WTC11 (cell line): ENCODE data around the gene COL20A1. TPM values are rescaled to one million over a fixed set of nuclear protein-coding genes. Genes with fewer than 3 reads are reported as not detected.

ENCODE experiments used
- ATAC-seq: fragments of 200-7000 bp; cut with Tn5 transposase; 2 replicates; pipeline ENCODE4 v1.10.0; 2021; ENCODE audit warnings: mild to moderate bottlenecking, moderate library complexity
- CTCF ChIA-PET: fragments of 300-600 bp; sonication (Branson Sonifier 250); formaldehyde crosslinking; loops from one replicate; lab custom pipeline; 2021; ENCODE audit warnings: antibody characterized with exemption; lab: Charles Lee
- POLR2A ChIA-PET: fragments of 350-600 bp; sonication (Branson Sonifier 250); formaldehyde crosslinking; loops from one replicate; lab custom pipeline; 2021; ENCODE audit warnings: antibody characterized with exemption; lab: Charles Lee
- DNase-seq: peaks from one replicate; pipeline ENCODE4 v3.0.0; 2021; ENCODE audit warnings: low spot score
- H3K27ac Mint-ChIP-seq: 2 replicates; pipeline ENCODE4 v1.8.0; 2021; ENCODE audit warnings: mixed read lengths
- H3K27me3 Mint-ChIP-seq: 2 replicates; pipeline ENCODE4 v1.8.0; 2021; ENCODE audit warnings: low read depth, mild to moderate bottlenecking, moderate library complexity, mixed read lengths
- H3K36me3 Mint-ChIP-seq: 2 replicates; pipeline ENCODE4 v1.8.0; 2021; ENCODE audit warnings: mixed read lengths
- H3K4me1 Mint-ChIP-seq: 2 replicates; pipeline ENCODE4 v1.8.0; 2022; ENCODE audit warnings: mixed read lengths
- H3K4me3 Mint-ChIP-seq: 2 replicates; pipeline ENCODE4 v1.8.0; 2021; ENCODE audit warnings: mild to moderate bottlenecking, moderate library complexity, mixed read lengths
- H3K9me3 Mint-ChIP-seq: 2 replicates; pipeline ENCODE4 v1.8.0; 2021; ENCODE audit warnings: mixed read lengths
- ARID4B ChIP-seq: sonication (generic); formaldehyde crosslinking; IDR thresholded peaks from 2 replicates; pipeline ENCODE4 v1.8.0; 2023; ENCODE audit warnings: missing genetic modification reagents, mild to moderate bottlenecking, borderline replicate concordance
- JAZF1 ChIP-seq: fragments of 250-450 bp; sonication (Bioruptor Pico); IDR thresholded peaks from 2 replicates; pipeline ENCODE4 v1.9.0; 2021; ENCODE audit warnings: moderate library complexity, mild to moderate bottlenecking, inconsistent platforms
- JUN ChIP-seq: sonication (generic); formaldehyde crosslinking; IDR thresholded peaks from 2 replicates; pipeline ENCODE4 v1.8.0; 2023; ENCODE audit warnings: mild to moderate bottlenecking, missing genetic modification reagents
- KAT7 ChIP-seq: sonication (generic); formaldehyde crosslinking; IDR thresholded peaks from 2 replicates; pipeline ENCODE4 v1.8.1; 2023; ENCODE audit warnings: missing genetic modification reagents, mild to moderate bottlenecking, borderline replicate concordance
- OVOL2 ChIP-seq: fragments of 250-450 bp; sonication (Bioruptor Pico); IDR thresholded peaks from 2 replicates; pipeline ENCODE4 v1.9.0; 2021; ENCODE audit warnings: mild to moderate bottlenecking, borderline replicate concordance
- TP53 ChIP-seq: sonication (generic); formaldehyde crosslinking; IDR thresholded peaks from 2 replicates; pipeline ENCODE4 v1.8.1; 2023; ENCODE audit warnings: mild to moderate bottlenecking, missing genetic modification reagents
- ZNF416 ChIP-seq: fragments of 250-450 bp; sonication (Bioruptor Pico); IDR thresholded peaks from 2 replicates; pipeline ENCODE4 v1.9.0; 2021; ENCODE audit warnings: mild to moderate bottlenecking, inconsistent platforms
- ZNF423 ChIP-seq: fragments of 250-450 bp; sonication (Bioruptor Pico); IDR thresholded peaks from 2 replicates; pipeline ENCODE4 v2.1.2; 2022; ENCODE audit warnings: mild to moderate bottlenecking, moderate library complexity
- total RNA-seq: library from RNA; stranded (reverse); gene quantifications from 3 replicates; pipeline ENCODE4 v1.2.3, GENCODE V29; 2021
- TF ChIP-seq, protein P1 (sequence below): sonication (generic); formaldehyde crosslinking; IDR thresholded peaks from 2 replicates; pipeline ENCODE4 v1.8.1; 2023; ENCODE audit warnings: mild to moderate bottlenecking, missing genetic modification reagents
- TF ChIP-seq, protein P2 (sequence below): fragments of 250-450 bp; sonication (Bioruptor Pico); IDR thresholded peaks from 2 replicates; pipeline ENCODE4 v1.8.0; 2021; ENCODE audit warnings: mild to moderate bottlenecking
- TF ChIP-seq, protein P3 (sequence below): sonication (generic); formaldehyde crosslinking; IDR thresholded peaks from 2 replicates; pipeline ENCODE4 v1.8.1; 2023; ENCODE audit warnings: mild to moderate bottlenecking, missing genetic modification reagents
- TF ChIP-seq, protein P4 (sequence below): fragments of 250-450 bp; sonication (Bioruptor Pico); IDR thresholded peaks from 2 replicates; pipeline ENCODE4 v2.1.2; 2022; ENCODE audit warnings: mild to moderate bottlenecking, moderate library complexity
- TF ChIP-seq, protein P5 (sequence below): fragments of 250-450 bp; sonication (Bioruptor Pico); conservative IDR thresholded peaks from 2 replicates; pipeline ENCODE4 v1.9.0; 2021; ENCODE audit warnings: mild to moderate bottlenecking
- TF ChIP-seq, protein P6 (sequence below): sonication (generic); formaldehyde crosslinking; IDR thresholded peaks from 2 replicates; pipeline ENCODE4 v1.8.0; 2022; ENCODE audit warnings: mild to moderate bottlenecking, missing genetic modification reagents

COL20A1 gene
- total RNA-seq, 1 experiment from 2014 or later, result 1.3 TPM

DNA sequence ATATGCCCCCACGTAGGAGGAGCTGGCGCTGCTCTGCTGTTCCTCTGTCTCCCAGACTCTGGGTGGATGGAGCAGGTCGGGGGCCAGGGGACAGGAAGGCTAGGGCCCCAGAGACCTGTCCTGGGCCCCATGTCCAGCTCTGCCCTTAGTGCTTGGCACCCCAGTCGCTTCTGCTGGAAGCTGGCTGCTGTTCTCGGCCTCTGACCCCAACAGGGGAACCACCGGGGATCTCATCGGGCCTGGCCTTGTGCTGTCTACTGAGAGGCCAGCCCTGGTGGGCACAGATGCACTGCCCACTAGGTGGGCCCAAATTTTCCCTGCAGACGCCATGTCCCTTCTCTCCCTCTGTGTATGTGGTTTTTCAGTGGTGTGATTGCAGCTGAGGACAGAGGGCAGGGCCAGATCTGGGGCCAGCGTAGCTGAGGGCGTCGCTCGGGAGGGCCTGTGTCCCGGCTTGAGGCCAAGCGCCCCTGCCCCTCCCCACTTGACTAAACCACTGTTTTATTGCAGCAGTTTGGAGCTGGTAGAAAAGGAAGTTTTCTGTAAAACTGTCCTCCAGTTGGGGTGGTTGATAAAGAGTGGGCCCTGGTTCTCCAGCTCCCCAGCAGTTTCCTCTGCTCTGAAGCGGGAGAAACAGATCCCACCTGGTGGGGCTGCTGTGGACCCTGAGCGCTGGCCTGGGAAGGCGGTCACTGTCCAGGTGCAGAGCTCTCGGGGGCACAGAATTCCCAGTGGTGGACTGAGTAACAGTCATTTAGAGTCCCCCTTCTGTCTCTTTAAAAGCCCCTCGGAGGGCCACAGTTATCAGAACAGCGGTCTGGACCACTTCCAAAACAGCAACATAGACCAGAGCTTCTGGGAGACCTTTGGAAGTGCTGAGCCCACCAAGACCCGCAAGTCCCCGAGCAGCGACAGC is 5.9 kb upstream of the COL20A1 start:
- H3K9me3 Mint-ChIP-seq, result no peaks in the 10 kb centered on the region
- H3K36me3 Mint-ChIP-seq, result peaks cover 15% of the 10 kb centered on the region
- ATAC-seq, result no peak
- H3K27me3 Mint-ChIP-seq, result no peaks in the 10 kb centered on the region
- TF ChIP-seq, protein P1, sequence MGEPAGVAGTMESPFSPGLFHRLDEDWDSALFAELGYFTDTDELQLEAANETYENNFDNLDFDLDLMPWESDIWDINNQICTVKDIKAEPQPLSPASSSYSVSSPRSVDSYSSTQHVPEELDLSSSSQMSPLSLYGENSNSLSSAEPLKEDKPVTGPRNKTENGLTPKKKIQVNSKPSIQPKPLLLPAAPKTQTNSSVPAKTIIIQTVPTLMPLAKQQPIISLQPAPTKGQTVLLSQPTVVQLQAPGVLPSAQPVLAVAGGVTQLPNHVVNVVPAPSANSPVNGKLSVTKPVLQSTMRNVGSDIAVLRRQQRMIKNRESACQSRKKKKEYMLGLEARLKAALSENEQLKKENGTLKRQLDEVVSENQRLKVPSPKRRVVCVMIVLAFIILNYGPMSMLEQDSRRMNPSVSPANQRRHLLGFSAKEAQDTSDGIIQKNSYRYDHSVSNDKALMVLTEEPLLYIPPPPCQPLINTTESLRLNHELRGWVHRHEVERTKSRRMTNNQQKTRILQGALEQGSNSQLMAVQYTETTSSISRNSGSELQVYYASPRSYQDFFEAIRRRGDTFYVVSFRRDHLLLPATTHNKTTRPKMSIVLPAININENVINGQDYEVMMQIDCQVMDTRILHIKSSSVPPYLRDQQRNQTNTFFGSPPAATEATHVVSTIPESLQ (CRISPR knock-in tag), result no peak
- TF ChIP-seq, protein P2, sequence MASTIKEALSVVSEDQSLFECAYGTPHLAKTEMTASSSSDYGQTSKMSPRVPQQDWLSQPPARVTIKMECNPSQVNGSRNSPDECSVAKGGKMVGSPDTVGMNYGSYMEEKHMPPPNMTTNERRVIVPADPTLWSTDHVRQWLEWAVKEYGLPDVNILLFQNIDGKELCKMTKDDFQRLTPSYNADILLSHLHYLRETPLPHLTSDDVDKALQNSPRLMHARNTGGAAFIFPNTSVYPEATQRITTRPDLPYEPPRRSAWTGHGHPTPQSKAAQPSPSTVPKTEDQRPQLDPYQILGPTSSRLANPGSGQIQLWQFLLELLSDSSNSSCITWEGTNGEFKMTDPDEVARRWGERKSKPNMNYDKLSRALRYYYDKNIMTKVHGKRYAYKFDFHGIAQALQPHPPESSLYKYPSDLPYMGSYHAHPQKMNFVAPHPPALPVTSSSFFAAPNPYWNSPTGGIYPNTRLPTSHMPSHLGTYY (CRISPR knock-in tag), result no peak
- TF ChIP-seq, protein P3, sequence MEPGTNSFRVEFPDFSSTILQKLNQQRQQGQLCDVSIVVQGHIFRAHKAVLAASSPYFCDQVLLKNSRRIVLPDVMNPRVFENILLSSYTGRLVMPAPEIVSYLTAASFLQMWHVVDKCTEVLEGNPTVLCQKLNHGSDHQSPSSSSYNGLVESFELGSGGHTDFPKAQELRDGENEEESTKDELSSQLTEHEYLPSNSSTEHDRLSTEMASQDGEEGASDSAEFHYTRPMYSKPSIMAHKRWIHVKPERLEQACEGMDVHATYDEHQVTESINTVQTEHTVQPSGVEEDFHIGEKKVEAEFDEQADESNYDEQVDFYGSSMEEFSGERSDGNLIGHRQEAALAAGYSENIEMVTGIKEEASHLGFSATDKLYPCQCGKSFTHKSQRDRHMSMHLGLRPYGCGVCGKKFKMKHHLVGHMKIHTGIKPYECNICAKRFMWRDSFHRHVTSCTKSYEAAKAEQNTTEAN (CRISPR knock-in tag), result no peak
- TF ChIP-seq JAZF1 (CRISPR knock-in tag) (no peak), OVOL2 (CRISPR knock-in tag) (no peak), ARID4B (CRISPR knock-in tag) (no peak), ZNF423 (CRISPR knock-in tag) (no peak), JUN (CRISPR knock-in tag) (no peak), ZNF416 (CRISPR knock-in tag) (no peak), TP53 (CRISPR knock-in tag) (no peak), KAT7 (no peak)
- TF ChIP-seq, protein P4, sequence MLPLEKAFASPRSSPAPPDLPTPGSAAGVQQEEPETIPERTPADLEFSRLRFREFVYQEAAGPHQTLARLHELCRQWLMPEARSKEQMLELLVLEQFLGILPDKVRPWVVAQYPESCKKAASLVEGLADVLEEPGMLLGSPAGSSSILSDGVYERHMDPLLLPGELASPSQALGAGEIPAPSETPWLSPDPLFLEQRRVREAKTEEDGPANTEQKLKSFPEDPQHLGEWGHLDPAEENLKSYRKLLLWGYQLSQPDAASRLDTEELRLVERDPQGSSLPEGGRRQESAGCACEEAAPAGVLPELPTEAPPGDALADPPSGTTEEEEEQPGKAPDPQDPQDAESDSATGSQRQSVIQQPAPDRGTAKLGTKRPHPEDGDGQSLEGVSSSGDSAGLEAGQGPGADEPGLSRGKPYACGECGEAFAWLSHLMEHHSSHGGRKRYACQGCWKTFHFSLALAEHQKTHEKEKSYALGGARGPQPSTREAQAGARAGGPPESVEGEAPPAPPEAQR, result no peak
- TF ChIP-seq, protein P5, sequence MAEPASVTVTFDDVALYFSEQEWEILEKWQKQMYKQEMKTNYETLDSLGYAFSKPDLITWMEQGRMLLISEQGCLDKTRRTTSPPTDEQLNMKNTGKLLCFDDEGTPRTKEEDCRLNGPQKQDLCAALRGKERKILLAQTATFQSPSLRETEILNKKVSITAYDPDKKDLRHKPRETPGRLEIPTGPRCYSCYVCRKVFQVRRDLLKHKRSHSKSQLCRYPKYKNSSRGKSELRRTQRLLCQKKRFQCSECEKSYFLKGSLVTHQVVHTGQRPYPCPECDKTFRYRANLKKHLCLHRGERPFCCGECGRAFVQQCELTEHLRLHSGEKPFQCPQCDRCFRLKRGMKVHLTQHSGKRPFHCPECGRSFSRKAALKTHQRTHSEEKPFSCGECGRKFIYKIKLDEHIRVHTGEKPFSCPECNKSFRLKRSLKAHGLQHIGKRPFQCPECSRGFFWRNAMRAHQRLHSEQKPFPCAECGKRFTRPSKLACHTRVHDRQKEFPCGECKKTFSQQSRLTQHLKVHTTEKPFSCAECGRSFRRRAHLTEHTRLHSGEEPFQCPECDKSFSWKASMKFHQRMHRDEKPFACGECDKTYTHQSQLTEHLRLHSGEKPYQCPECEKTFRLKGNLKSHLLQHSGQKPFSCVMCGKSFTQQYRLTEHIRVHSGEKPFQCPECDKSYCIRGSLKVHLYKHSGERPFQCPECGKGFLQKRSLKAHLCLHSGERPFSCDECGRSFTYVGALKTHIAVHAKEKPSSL, result no peak
- TF ChIP-seq, protein P6, sequence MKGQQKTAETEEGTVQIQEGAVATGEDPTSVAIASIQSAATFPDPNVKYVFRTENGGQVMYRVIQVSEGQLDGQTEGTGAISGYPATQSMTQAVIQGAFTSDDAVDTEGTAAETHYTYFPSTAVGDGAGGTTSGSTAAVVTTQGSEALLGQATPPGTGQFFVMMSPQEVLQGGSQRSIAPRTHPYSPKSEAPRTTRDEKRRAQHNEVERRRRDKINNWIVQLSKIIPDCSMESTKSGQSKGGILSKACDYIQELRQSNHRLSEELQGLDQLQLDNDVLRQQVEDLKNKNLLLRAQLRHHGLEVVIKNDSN (CRISPR knock-in tag), result no peak
- H3K27ac Mint-ChIP-seq, result no peak overlapping the region
- no peak for DNase-seq
- no peak overlapping the region for H3K4me3 Mint-ChIP-seq
- ChIA-PET CTCF (interaction anchor here (0.5 to 1.5 kb wide), 4 partner anchors 57 to 870 kb away, joined by 3 to 4 read pairs (median 4); no protein-coding TSS in a partner anchor), POLR2A (no interaction called here)
- H3K4me1 Mint-ChIP-seq, result peaks cover 4% of the 10 kb centered on the region; the same call in 1 of the 2 replicates
